Uterus (tissue), 2 donors: ENCODE data around the gene KAT2A.

Source experiments
- POLR2A ChIP-seq, 2 donors: fragments of 450-650 bp; IDR thresholded peaks; one replicate each; pipeline ENCODE4 v1.6.1; 2016; ENCODE audit warnings: antibody characterized with exemption in 2 of 2, mild to moderate bottlenecking in 1 of 2, moderate library complexity in 1 of 2
- TF ChIP-seq, protein P1 (sequence below), 4 experiments: fragments of 200-600 bp in 2 of 4; fragments of 450-650 bp in 2 of 4; sonication (generic) in 2 of 4; IDR thresholded peaks; one replicate each; pipeline ENCODE4 v1.5.1; 2016 to 2019; ENCODE audit warnings: antibody characterized with exemption in 4 of 4, mild to moderate bottlenecking in 2 of 4, moderate library complexity in 1 of 4

GRCh38 chr17:42092939-42093338 is 28.2 kb downstream of the KAT2A start:
- TF ChIP-seq, protein P1, sequence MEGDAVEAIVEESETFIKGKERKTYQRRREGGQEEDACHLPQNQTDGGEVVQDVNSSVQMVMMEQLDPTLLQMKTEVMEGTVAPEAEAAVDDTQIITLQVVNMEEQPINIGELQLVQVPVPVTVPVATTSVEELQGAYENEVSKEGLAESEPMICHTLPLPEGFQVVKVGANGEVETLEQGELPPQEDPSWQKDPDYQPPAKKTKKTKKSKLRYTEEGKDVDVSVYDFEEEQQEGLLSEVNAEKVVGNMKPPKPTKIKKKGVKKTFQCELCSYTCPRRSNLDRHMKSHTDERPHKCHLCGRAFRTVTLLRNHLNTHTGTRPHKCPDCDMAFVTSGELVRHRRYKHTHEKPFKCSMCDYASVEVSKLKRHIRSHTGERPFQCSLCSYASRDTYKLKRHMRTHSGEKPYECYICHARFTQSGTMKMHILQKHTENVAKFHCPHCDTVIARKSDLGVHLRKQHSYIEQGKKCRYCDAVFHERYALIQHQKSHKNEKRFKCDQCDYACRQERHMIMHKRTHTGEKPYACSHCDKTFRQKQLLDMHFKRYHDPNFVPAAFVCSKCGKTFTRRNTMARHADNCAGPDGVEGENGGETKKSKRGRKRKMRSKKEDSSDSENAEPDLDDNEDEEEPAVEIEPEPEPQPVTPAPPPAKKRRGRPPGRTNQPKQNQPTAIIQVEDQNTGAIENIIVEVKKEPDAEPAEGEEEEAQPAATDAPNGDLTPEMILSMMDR (IDR thresholded peaks at IDR 0.05), result no peak
- no peak for TF ChIP-seq POLR2A (IDR thresholded peaks at IDR 0.05)
